Ureter (tissue), 1 donor: ENCODE results near the gene CFC1. TPM values are rescaled to one million over a fixed set of nuclear protein-coding genes. Genes with fewer than 3 reads are reported as not detected.
"Not testable (repeated sequence)": the region's sequence is repeated elsewhere in the genome, so short reads cannot be mapped to it uniquely, and the experiment has no call there.

Experiments
- DNase-seq: peaks from one replicate; pipeline ENCODE4 v3.0.0-alpha.2; 2020; ENCODE audit warnings: low spot score
- total RNA-seq: library from RNA; stranded (reverse); gene quantifications from one replicate; pipeline ENCODE4 v1.2.4, GENCODE V29; 2023
- donor health status: DM: yes; HTN: yes; CAD: no.

CFC1 gene
- not detected for total RNA-seq

DNA sequence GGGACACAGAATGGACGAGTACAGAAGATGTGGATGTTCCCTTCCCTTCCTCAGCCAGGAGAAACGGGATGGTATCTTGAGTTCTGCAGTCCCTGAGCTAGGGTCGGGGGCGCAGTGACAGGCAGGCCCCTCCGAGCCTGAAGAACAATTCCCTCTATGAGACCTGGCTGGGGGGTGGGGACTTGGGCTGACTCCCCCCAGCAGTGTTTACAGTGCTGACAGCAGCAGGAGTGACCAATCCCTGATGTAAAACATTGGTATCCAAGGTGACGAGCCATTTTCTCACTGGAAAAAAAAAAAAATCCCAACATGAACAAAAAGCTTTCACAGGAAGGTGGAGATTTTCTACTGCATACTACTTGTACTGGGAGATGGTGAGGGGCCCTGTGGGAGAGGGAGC, at the start of gene CFC1:
CFC1 (minus strand) TSS at position 183 of the 400 bp plus-strand sequence. CDS start 288 bp downstream, outside the sequence.
- DNase-seq, result not testable (repeated sequence)

DNA sequence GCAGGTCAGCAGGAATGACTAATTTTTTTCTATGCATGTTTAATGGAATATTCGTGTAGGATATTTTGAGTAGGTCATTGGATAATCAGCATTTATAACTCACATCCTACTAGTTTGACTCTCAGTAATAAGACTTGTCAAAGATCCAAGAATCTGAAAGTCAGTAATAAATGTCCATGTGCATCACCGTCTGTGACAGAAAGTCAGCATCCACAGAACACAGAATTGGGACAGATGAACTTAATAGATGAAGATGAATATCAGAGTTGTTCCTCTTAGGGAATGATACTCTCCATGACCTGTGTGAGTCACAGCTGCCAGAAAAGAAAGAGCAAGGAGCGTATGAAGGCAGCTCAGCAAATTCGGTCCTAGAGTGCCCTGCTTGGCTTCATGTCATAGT, 42.3 kb upstream of the CFC1 start:
- DNase-seq, result not testable (repeated sequence)

DNA sequence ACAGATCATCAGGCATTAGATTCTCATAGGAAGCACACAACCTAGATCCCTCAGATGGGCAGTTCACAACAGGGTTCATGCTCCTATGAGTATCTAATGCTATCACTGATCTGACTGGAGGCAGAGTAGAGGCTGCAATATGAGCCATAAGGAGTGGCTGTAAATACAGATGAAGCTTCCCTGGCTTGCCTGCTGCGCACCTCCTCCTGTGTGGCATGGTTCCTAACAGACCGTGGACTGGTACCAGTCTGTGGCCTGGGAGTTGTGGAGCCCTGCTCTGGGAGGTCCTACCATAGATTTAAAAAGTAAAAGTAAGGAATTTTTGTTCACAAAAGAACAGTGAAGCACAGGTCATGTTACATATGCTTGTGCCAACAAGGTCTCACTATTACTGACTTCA, 39.6 kb upstream of the CFC1 start:
- DNase-seq, result not testable (repeated sequence)

DNA sequence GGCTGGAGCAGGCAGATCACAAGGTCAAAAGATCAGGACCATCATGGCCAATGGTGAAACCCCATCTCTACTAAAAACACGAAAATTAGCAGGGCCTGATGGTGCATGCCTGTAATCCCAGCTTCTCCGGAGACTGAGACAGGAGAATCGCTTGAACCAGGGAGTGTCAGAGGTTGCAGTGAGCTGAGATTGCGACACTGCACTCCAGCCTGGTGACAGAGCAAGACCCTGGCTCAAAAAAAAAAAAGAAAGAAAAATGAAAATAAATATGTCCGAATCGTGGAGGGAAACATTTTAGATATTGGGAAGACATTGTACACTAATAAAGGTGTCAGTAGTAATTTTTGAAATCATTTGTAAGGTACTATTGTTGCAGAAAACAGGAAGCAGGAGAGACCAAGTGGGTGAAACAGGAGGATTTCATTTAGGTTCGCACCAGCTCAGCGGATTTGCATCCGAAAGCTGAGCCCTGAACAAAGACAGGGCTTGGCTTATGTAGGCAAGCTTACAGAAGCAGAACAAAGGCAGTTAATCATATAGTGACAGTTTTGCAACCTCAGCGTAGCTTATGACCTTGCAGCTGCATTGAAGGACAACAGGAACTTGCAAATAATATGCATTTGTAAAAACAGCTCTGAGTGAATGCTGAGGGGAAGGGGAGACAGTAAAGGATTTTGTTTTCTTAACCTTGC, 29.6 kb upstream of the CFC1 start:
- not testable (repeated sequence) for DNase-seq

DNA sequence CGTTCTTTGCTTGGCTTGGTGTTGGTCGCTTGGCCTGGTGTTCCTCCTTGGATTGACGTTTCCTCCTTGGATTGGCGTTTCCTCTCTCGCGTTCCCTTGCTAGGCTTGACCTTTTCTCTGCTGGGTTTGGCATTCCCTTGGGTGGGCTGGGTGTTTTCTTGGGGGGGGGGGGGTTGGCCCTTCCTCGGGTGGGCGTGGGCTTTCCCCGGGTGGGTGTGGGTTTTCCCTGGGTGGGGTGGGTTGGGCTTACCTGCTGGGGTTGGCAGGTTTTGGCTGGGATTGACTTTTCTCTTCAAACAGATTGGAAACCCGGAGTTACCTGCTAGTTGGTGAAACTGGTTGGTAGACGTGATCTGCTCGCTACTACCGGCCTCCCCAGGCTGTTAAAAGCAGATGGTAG, 11.8 kb upstream of the CFC1 start, which contains the start of gene POTEJ:
POTEJ (plus strand) TSS at position 301 of the 400 bp plus-strand sequence; CDS start at position 394, 93 bp downstream.
- not testable (repeated sequence) for DNase-seq

DNA sequence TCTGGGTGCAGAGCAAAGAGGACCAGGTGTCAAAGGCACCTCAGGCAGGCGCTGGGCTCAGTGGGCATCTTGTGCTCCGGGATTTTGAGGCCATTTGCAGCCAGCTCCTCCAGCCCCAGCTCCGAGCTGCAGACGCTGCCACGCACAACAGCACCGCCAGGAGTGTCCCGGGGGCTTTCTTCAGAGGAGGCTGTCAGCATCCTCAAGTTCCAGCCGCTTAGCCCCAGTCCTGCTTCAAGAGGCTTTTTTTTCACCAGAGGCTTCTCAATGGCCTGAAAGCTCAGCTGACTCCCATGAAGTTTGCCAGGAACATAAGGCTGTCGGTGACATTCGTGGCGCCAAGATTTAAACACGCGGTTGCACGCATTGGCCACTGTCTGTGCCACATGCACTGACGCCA, 11.1 kb upstream of the CFC1 start:
- DNase-seq, result not testable (repeated sequence)

DNA sequence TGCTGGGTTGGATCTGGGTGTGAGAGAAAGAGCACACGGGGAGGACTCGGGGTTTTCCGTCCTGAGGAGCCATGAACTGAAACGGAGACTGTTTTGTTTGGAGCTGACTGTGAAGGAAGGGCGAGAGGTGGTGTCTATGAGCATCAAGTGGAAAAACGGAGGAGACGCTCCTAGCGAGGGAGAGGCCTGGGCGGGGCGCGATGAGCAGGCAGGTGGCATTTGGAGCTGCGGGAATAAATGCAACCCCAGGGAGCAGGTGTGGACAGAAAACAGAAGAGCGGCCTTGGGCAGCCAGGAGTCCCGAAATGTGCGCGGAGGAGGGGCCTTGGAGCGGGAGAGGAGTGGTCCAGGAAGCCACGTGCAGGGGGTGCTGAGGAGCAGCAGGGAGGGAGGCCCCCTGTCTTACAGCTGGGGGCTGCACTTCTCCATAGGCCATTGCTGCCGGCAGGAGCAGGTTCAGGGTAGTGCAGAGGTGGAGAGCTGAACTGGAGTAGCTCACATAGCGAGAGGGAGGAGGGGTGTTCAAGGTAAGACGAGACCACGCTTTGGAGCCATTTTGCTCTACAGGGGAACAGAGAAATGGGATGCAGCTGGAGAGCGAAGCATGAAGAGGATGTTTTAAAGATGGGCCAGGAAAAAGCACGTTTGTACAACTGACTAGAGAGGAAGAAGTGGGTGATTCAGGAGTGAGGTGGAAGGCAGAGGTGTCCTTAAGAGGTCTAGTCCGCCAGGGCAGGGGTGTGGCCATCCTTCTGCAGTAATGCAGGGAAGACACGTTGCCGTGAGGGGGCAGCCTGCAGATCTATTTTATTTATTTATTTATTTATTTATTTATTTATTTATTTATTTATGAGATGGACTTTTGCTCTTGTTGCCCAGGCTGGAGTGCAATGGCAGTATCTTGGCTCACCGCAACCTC, 9.9 kb upstream of the CFC1 start:
- not testable (repeated sequence) for DNase-seq

DNA sequence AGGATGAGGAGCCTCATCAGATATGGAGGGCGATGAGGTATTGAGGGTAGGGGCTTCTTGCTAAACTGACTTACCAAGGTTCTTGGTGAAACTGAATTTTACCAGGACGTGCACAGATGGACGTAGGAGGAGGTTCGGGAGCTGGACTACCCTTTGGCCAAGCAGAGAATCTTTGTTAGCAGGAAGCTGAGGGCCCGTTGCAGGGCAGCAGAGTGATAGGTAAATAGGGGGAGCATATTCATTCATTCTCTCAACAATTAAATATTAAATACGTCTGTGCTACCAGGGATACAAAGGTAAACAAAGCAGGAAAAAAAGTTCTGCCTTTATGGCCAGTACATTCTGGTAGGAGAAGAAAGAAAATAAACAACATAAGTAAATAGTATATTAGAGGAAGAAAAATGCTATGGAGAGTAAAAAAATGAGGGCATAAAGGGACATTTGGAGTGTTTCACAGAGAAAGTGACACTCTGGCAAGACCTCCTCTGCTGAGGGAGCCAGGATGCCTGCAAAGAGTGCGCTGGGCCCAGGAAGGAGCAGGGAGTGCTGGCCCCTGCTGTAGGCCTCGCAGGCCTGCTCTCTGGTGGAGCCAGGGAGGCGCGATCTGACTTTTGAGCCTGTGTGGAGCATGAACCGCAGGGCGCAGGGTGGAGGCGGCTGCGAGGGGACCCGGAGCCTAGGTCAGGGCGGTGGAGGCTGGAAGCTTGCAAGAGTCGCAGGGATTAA, 9.1 kb upstream of the CFC1 start:
- DNase-seq, result not testable (repeated sequence)

DNA sequence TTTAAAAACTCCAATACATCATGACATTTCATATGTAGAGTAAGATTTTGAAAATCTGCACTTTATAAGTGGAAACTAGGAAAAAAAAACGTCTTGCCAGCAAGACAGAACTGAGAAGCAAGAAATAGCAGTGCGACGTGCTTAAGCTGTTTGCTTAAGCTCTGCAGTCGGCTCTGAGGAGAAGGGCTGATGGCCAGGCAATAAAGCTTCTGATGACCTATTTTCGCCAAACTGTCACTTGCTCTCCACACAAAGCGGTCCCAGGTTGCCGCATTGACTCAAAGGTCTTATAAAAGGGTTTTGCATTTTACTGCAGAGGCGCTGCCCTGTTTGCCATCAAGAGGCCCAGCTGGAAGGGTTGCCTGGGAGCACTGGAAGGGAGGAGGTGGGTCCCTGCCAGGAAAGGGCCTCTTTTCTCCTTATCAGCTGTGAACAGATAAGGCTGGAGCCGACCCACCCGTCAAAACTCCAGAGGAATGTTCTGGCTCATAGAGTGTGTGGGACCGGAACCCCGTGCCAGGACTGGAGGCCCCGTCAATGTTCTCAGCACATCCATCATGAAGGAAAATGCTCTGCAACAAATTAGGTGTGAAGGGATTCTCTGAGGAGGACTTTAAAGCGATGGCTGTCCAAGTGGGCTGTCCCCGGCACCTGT, 2.4 kb upstream of the CFC1 start:
- not testable (repeated sequence) for DNase-seq

DNA sequence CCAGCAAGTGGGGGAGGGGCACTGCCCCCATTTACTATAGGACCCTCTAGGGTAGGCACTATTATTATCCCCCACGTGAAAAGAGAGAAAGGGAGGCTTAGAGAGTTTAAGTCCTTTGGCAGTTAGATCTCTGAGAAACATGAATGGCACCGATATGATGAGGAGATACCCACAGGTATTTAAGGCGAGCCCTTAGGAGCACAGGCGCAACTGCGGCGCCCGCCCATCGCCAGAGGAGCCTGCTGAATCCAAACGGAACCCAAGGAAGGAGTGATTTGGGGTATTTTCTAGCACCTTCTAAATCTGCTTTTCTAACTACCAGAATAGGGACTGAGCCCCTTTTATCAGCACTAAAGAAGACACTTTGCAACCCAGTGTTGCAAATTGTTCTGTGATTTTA, 551 bp upstream of the CFC1 start:
- not testable (repeated sequence) for DNase-seq

DNA sequence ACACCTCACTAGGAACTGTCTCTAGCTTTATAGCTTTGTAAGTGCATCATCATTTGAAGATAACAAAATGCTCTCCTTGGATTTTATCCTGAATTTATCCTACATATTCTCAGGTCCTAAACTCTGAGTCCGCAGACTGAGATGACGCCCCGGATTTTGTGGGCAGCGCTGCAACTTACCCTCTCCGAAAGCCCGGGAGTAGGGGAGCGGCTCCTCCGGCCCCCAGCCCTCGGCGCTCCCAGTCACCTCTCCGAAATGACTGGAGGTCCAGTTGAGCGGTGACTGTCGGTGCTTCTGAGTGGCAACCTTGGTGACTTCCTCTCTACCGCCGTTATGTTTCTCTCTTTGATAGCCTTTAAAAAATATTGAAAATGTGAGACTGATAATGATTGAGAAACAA, 912 bp downstream of the CFC1 start:
- DNase-seq, result not testable (repeated sequence)

DNA sequence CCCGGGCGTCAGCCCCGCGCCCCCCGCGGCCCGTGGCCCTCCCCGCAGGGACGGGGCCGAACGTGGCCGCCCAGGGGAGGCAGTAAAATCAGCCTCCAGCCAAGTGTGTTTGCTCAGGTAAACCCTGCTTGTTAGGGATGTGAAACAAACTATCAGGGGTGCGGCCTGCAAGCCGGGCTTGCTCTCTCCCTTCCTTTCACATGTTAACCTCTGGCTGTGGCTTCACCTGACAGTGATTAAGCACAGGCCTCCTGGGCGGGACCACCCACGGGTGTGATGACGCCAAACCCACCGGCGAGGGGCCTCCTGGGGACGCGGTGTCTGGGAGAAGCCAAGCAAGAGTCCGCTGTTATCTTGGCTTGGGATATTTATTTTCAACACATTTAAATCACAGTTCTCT, 1.4 kb downstream of the CFC1 start:
- not testable (repeated sequence) for DNase-seq

DNA sequence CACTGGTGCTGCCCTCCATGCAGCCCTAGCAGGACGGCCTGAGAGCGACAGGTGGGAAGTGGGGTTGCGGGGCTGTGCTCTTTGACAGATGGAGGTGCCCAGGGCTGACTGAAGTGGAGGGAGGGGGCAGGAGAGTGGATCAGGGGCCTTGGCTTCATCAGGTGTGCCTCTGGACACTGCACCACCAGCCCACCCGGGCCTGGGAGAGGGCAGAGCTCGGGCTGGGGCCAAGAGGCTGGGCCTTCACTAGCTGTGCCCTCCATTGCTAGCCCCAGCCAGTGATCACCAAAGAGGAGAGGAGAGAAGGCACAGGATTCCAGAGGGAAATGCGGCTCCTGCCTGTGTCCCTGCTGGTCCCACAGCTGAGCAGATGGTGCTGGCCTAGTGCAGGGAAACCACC, 2.6 kb downstream of the CFC1 start:
- not testable (repeated sequence) for DNase-seq

DNA sequence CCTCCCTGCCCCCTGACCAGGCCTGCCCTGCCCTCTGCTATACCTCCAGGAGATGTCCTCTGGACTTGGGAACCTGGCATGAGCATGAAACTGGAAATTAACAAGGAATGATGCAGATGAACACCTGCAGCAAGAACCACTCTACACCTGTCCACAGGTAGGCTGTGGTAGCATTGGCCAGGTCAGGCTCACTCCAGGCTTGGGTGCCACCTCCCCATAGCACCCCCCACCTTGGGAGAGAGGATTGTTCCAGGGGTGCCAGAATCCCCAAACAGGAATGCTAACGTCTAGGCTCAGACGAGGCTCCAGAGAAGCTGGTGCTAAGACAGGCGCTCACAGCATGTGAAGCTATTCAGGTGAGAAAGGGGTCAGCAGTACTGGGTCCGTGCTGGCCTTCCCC, 5.4 kb downstream of the CFC1 start:
- DNase-seq, result not testable (repeated sequence)

DNA sequence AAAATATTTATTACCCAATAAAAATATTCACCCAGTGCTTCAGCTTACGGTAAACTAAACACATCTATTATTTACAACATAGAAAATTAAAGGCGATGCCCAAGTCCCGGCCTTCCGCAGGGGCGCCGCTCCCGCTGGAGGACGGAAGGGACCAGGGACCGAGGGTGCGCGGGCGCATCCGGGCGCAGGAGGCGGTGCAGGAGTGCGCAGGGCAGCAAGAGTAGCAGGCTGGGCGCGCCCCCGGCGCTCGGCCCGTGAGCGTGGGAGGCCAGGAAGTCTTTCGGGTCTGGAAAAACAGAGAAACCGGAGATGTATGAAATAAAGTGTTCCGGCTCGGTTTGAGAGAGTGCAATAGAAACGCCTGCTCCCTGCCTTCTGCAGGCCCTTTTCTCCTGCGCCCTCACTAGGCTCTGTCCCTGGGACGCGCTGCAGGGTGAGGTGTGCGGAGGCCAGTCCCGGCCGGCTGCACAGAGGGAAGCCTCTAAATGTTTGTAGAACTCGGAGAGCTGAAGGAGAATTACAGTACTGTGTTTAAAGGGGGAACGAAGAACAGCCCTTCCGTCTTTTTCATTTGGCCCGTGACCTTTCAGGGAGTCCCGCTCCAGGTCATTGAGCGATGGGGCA, 6.5 kb downstream of the CFC1 start:
- DNase-seq, result not testable (repeated sequence)

DNA sequence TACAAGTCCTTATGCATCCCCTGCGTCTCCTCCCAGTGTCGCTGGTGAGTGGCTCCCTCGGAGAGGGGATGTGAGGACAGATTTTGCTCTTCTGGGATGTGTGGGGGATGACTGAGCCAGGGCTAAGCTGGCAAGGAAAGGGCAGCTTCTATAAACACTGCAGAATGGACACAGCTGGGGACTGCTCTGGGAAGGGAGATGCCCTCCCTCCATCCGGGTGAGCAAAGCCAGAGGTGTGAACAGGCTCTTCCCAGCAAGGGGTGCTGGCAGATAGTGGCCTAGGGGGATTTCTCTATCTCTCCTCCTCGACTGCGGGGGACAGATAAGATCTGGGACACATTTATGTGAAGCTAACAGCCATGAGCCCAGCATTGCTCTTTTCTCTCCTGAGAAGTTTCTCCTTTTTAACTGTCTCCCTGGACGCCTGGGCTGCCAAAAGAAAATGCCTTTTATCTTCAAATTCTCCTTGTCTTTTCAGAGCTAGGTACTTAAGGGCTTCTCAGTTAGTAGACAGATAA, 8.5 kb downstream of the CFC1 start:
- DNase-seq, result not testable (repeated sequence)

DNA sequence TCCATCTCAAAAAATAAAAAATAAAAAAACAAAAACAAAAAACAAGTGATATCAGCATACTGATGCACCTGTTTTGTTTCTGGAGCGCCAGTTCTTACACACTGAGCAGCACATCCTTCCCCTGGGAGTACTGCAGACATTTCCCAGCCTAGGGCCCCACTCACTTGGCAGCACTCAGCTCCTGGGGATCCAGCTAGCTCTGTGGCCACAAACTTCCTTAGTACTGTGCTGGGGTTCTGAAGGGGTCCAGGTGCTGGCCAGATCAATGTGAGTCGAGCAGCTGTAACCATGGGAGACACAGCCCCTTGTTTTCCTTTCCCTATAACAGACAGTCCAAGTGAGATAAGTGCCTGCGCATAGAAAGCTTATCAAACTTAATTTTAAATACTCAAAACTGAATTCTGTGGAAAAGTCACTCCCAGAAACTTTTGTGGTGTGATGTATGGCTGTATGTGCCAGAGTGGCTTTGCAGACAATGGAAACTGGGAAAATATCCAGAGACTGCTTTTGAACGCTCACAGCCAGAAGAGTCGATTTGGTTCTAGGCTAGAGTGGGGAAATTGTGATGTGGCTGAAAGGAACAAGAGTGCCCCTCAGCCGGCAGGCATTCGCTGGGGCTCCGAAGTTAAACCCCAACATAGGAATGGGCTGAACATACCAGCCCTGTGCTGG, 9.1 kb downstream of the CFC1 start:
- not testable (repeated sequence) for DNase-seq

DNA sequence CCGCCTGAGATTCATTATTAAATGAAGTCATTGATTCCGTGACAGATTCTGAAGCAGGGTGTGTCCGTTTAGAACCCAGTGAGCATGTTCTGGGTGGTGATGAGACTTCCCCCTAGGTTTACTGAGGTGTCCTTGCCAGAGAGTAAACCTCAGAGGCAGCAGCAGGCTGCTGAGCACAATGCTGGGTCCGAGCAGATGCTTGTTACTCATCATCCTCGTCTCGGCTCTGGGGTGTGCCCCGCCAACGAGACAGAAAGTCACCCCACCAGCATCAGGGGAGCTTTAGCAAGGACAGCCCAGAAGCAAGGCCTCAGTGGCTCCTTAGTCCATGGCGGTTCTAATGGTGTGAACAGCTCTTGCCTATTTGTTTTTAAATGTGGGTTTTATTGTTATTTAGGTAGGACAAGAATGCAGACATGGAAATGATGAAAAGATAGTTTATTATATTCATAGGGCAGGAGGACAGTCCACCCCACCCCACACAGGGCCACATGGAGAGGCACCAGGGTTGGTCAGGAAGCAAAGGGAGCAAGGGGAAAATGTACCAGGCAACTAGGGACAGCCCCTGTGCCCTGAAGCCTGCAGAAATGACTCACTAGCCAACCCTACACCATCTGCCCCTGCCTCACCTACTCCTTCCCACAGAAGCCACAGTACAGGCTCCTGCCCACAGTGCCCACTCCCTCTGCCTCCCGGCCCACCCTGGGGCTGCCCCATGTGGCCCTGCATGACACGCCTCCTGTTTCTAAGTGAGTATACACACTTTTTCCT, 10.5 kb downstream of the CFC1 start:
- DNase-seq, result not testable (repeated sequence)

DNA sequence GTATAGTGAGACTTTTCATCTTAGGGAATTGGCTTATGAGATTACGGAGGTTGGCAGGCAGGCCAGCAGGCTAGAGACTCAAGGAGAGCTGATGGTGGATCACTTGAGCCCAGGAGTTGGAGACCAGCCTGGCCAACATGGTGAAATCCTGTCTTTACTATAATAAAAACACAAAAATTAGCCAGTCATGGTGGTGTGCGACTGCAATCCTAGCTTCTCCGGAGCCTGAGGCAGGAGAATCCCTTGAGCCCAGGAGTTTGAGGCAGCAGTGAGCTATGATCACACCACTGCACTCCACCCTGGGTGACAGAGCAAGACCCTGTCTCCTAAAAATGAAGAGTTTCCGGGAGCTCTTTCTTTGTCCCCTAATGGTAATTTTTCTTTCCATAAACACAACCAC, 14.6 kb downstream of the CFC1 start:
- DNase-seq, result not testable (repeated sequence)
